ENCODE results near the gene NELFA.

GRCh38 chr4:1981251-1982058 lies 27.3 kb downstream of the NELFA start:
- TF ChIP-seq ZNF841 (CRISPR knock-in tag; IDR thresholded peaks at IDR 0.05; ENCODE audit: borderline replicate concordance) (no peak), SMAD3 (CRISPR knock-in tag; IDR thresholded peaks at IDR 0.05) (no peak), TGIF2 (CRISPR knock-in tag; IDR thresholded peaks at IDR 0.05) (no peak), ZNF446 (CRISPR knock-in tag; IDR thresholded peaks at IDR 0.05) (no peak)
